NCI-H2107 (cell line): ENCODE results near the gene CXCL6.
A peak's percentile ranks its signal among the peaks of the same experiment; 100 is the strongest.

Experiments used
- DNase-seq: peaks from one replicate; lab custom pipeline; 2025; lab: John Stamatoyannopoulos, UW

The CXCL6 gene

GRCh38 chr4:73868206-73869129 lies 32.0 kb downstream of the CXCL6 start:
- DNase-seq, result no peak

- peak; percentile 4 for DNase-seq
Measured at GRCh38 chr4:73869130-73870055, 32.9 kb downstream of the CXCL6 start, which contains the start of gene CXCL1. CXCL1 (plus strand) TSS chr4:73869393; CDS start chr4:73869471, 78 bp downstream.

GRCh38 chr4:73870260-73870659 lies 33.8 kb downstream of the CXCL6 start:
- DNase-seq, result no peak

- DNase-seq, result no peak
Measured at GRCh38 chr4:73870768-73871167, 34.3 kb downstream of the CXCL6 start.

GRCh38 chr4:73871511-73872310 lies 35.2 kb downstream of the CXCL6 start:
- no peak for DNase-seq

GRCh38 chr4:73872316-73873108 lies 36.0 kb downstream of the CXCL6 start:
- DNase-seq, result no peak

- no peak for DNase-seq
Measured at GRCh38 chr4:73874386-73874785, 37.9 kb downstream of the CXCL6 start.

- no peak for DNase-seq
Measured at GRCh38 chr4:73875401-73875800, 38.9 kb downstream of the CXCL6 start.

- DNase-seq, result no peak
Measured at GRCh38 chr4:73883306-73883705, 46.8 kb downstream of the CXCL6 start.

GRCh38 chr4:73885574-73886267 lies 49.2 kb downstream of the CXCL6 start:
- DNase-seq, result no peak
